OCI-LY7 (cell line): ENCODE data around the gene XRRA1. TPM values are rescaled to one million over a fixed set of nuclear protein-coding genes. Genes with fewer than 3 reads are reported as not detected.

Experiments
- BruUV-seq: library from RNA; stranded (reverse); fragments of 400-500 nt; replicated peaks from 2 replicates; lab custom pipeline; 2021; lab: Mats Ljungman, UMichigan
- CTCF ChIA-PET: fragments of 300-600 bp; sonication (Branson Sonifier 250); formaldehyde crosslinking; loops from one replicate; lab custom pipeline; 2022; ENCODE audit warnings: antibody characterized with exemption; ENCODE audit not compliant: unreplicated experiment; lab: Charles Lee
- POLR2A ChIA-PET: fragments of 300-600 bp; sonication (Branson Sonifier 250); formaldehyde crosslinking; loops from one replicate; lab custom pipeline; 2022; ENCODE audit warnings: antibody characterized with exemption; lab: Charles Lee
- DNase-seq: peaks from one replicate; pipeline ENCODE4 v3.0.0-alpha.2; 2015; ENCODE audit warnings: low spot score
- H2AFZ ChIP-seq: fragments of 200-600 bp; sonication (generic), shearing (Covaris generic); 2 replicates; pipeline ENCODE4 v1.6.1; 2014; ENCODE audit warnings: mild to moderate bottlenecking, antibody characterized with exemption, low read length, moderate library complexity
- H3K27ac ChIP-seq: fragments of 200-600 bp; sonication (generic); 2 replicates; pipeline ENCODE4 v1.5.1; 2014; ENCODE audit warnings: mixed run types, low read depth, mild to moderate bottlenecking, moderate library complexity, low read length, inconsistent platforms; ENCODE audit not compliant: poor library complexity, severe bottlenecking
- H3K36me3 ChIP-seq: fragments of 200-600 bp; sonication (generic); 2 replicates; pipeline ENCODE4 v1.6.1; 2014; ENCODE audit warnings: mild to moderate bottlenecking, antibody characterized with exemption, low read length, moderate library complexity, mixed read lengths; ENCODE audit not compliant: insufficient read depth
- H3K4me1 ChIP-seq: fragments of 200-600 bp; sonication (generic); 2 replicates; pipeline ENCODE4 v1.5.1; 2014; ENCODE audit warnings: mild to moderate bottlenecking, low read length; ENCODE audit not compliant: insufficient read depth, poor library complexity, severe bottlenecking
- H3K4me2 ChIP-seq: fragments of 200-600 bp; sonication (generic); 2 replicates; pipeline ENCODE4 v1.6.1; 2014; ENCODE audit warnings: mild to moderate bottlenecking, low read length
- H3K4me3 ChIP-seq: fragments of 200-600 bp; sonication (generic); 2 replicates; pipeline ENCODE4 v1.5.1; 2014; ENCODE audit warnings: mild to moderate bottlenecking, low read depth, low read length; ENCODE audit not compliant: poor library complexity, severe bottlenecking
- H3K79me2 ChIP-seq: fragments of 200-600 bp; sonication (generic); 2 replicates; pipeline ENCODE4 v1.6.1; 2016; ENCODE audit warnings: low read depth, mild to moderate bottlenecking, low read length, moderate library complexity, mixed read lengths; ENCODE audit not compliant: insufficient read depth
- H3K9me2 ChIP-seq: fragments of 200-600 bp; sonication (generic); 2 replicates; pipeline ENCODE4 v1.6.1; 2016; ENCODE audit warnings: mild to moderate bottlenecking, low read length, mixed read lengths; ENCODE audit not compliant: insufficient read depth
- H3K9me3 ChIP-seq: fragments of 200-600 bp; sonication (generic); 2 replicates; pipeline ENCODE4 v1.6.1; 2014; ENCODE audit warnings: mild to moderate bottlenecking, mixed run types, low read length, mixed read lengths
- H4K20me1 ChIP-seq: fragments of 200-600 bp; sonication (generic); 2 replicates; pipeline ENCODE4 v1.6.1; 2014; ENCODE audit warnings: mild to moderate bottlenecking, antibody characterized with exemption, low read length, moderate library complexity, mixed read lengths; ENCODE audit not compliant: insufficient read depth
- CTCF ChIP-seq: fragments of 200-600 bp; sonication (generic); conservative IDR thresholded peaks from 2 replicates; pipeline ENCODE4 v1.5.1; 2014; ENCODE audit warnings: mild to moderate bottlenecking, antibody characterized with exemption, low read length, moderate library complexity, mixed read lengths
- EZH2phosphoT487 ChIP-seq: fragments of 200-600 bp; sonication (generic); IDR thresholded peaks from 2 replicates; pipeline ENCODE4 v1.6.1; 2018; ENCODE audit warnings: low read depth, borderline replicate concordance, mild to moderate bottlenecking, mixed run types, antibody characterized with exemption, low read length, moderate library complexity, mixed read lengths
- intact Hi-C: fragments of 100-400 bp; cut with micrococcal nuclease; formaldehyde crosslinking; loops from one replicate; pipeline ENCODE4 v1.10.0; 2022; ENCODE audit not compliant: unreplicated experiment
- total RNA-seq, 2 experiments: library from RNA; depleted of rRNA in 1 of 2; stranded (reverse); fragments of >200 nt in 1 of 2; shearing (Covaris generic) in 1 of 2; gene quantifications; 2 replicates each; pipeline ENCODE4 v1.2.3, GENCODE V29; 2014 to 2022

XRRA1 gene
- total RNA-seq, 2 experiments from 2014 or later = 20.3 to 29.1 TPM

DNA sequence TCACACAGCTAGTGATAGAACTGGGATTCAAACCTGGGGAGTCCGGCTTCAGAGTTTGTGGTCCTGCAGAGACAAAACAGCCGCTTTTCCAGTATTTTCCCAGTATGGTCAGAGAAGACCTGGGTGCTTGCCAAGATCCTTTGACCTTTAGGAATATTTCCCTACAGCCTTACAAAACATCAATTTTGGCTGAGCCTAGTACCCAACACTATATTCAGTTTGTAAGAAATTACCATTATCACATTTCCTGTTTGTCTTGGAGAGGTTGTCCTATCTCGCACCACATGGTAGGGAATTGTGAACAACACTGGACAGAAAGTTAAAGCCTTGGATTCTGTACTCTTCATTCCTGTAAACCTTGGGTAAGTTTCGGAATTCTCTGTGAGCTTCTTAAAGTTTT is 29.1 kb upstream of the XRRA1 start:
- Histone ChIP-seq H3K79me2 (no peaks in the 10 kb centered on the region), H3K9me2 (no peaks in the 10 kb centered on the region), H3K27ac (no peak overlapping the region), H2AFZ (no peak overlapping the region), H3K36me3 (peaks cover 77% of the 10 kb centered on the region), H4K20me1 (no peaks in the 10 kb centered on the region), H3K4me2 (no peak overlapping the region), H3K9me3 (no peaks in the 10 kb centered on the region), H3K4me1 (no peaks in the 10 kb centered on the region), H3K4me3 (no peak overlapping the region)
- intact Hi-C loops = no loop called here
- TF ChIP-seq CTCF (no peak), EZH2phosphoT487 (no peak)
- POLR2A ChIA-PET = no interaction called here
- CTCF ChIA-PET = no interaction called here
- BruUV-seq = no TSS peak
- DNase-seq = no peak

GRCh38 chr11:74971424-74971823 is 22.5 kb upstream of the XRRA1 start:
- TF ChIP-seq CTCF (no peak), EZH2phosphoT487 (no peak)
- DNase-seq = no peak
- ChIA-PET POLR2A (no interaction called here), CTCF (no interaction called here)
- no peak overlapping the region for H2AFZ ChIP-seq
- peaks cover 18% of the 10 kb centered on the region; the same call in 1 of the 2 replicates for H3K79me2 ChIP-seq
- BruUV-seq = no TSS peak
- peaks cover 96% of the 10 kb centered on the region for H3K36me3 ChIP-seq
- H3K4me2 ChIP-seq = no peak overlapping the region
- no peaks in the 10 kb centered on the region for H3K9me2 ChIP-seq
- no peaks in the 10 kb centered on the region for H3K9me3 ChIP-seq
- H4K20me1 ChIP-seq = peaks cover 11% of the 10 kb centered on the region
- intact Hi-C loops = no loop called here
- no peak overlapping the region for H3K27ac ChIP-seq
- H3K4me1 ChIP-seq = no peaks in the 10 kb centered on the region
- no peak overlapping the region for H3K4me3 ChIP-seq

DNA sequence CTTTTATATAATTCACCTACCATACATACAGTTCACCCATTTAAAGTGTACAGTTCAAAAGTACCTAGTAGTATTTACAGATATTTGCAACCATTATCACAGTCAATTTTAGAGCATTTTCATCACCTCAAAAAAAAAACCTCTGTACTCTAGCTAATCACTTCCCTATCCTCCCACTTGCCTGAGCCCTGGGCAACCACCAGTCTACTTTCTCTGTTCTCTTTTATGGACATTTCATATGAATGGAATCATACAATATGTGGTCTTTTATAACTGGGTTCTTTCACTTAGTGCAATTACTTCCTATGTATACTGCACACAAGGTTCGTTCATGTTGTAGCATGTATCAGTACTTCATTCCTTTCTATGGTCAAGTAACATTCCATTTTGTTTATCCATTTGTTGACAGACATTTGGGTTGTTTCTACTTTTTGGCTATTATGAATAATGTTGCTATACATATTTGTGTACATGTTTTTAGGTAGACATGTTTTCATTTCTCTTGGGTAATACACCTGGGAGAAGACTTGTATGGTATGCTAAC is 22.0 kb upstream of the XRRA1 start:
- Histone ChIP-seq H3K36me3 (peaks cover 96% of the 10 kb centered on the region), H3K4me3 (no peak overlapping the region), H3K9me3 (no peaks in the 10 kb centered on the region), H3K9me2 (no peaks in the 10 kb centered on the region), H3K4me2 (no peak overlapping the region), H2AFZ (no peak overlapping the region), H4K20me1 (peaks cover 11% of the 10 kb centered on the region), H3K4me1 (no peaks in the 10 kb centered on the region), H3K79me2 (peaks cover 23% of the 10 kb centered on the region; the same call in 1 of the 2 replicates), H3K27ac (no peak overlapping the region)
- ChIA-PET CTCF (no interaction called here), POLR2A (no interaction called here)
- TF ChIP-seq EZH2phosphoT487 (no peak), CTCF (no peak)
- BruUV-seq = no TSS peak
- DNase-seq = no peak
- intact Hi-C loops = no loop called here
